ENCODE results near the gene SNTG2.

SNTG2 gene

DNA sequence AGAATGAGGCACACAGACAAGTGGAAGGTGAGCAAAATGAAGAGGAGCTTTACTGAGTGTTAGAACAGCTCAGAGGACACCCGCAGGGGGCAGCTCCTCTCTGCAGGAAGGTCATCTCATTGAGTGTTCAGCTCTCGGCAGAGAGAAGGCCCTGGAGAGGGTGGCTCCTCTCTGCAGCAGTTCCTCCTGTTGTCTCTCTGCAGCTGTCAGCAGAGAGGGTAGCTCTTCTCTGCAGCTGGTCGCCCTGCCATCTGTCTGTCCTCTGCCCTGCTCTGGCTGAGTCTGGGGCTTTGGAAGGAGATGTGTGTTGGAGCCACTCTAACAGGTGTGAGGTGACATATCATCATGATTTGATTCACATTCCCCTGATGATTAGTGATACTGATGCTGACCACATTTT, 6.8 kb upstream of the SNTG2 start:
- TF ChIP-seq FOXP2 (optimal IDR thresholded peaks at IDR 0.05; ENCODE audit: borderline replicate concordance, extremely low read depth, extremely low read length, insufficient read depth) (no peak), POLR2AphosphoS5 (IDR thresholded peaks at IDR 0.05; ENCODE audit: low read depth, low read length) (no peak), TAF1 (IDR thresholded peaks at IDR 0.05; ENCODE audit: borderline replicate concordance, insufficient read depth, low read length) (no peak)

GRCh38 chr2:944693-945092, 6.0 kb upstream of the SNTG2 start:
- TF ChIP-seq POLR2AphosphoS5 (IDR thresholded peaks at IDR 0.05; ENCODE audit: low read depth, low read length) (no peak), SIN3A (IDR thresholded peaks at IDR 0.05; ENCODE audit: borderline replicate concordance, insufficient read depth, low read length) (no peak), REST (IDR thresholded peaks at IDR 0.05; ENCODE audit: insufficient read depth in 1 of 2, low read depth in 2 of 2, low read length in 2 of 2) (no peak), FOXP2 (optimal IDR thresholded peaks at IDR 0.05; ENCODE audit: borderline replicate concordance, extremely low read depth, extremely low read length, insufficient read depth) (no peak), TAF1 (IDR thresholded peaks at IDR 0.05; ENCODE audit: borderline replicate concordance, insufficient read depth, low read length) (no peak)

DNA sequence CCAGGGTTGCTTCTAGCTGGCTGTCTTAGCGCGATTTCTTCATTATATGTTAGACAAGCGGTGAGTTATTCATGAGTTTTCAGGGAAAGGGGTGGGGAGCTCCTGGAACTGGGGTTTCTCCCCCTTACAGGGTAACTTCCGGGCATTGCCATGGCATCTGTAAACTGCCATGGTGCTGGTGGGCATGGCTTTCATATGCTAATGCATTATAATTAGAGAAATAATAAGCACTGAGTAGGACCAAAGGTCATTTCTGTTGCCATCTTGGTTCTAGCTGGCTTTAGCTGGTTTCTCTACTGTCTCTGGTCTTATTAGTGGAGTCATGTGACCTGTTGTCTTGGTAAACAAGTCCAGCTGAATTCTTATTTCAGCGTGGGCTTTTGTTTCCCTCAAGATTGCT, 5.5 kb upstream of the SNTG2 start:
- TF ChIP-seq REST (IDR thresholded peaks at IDR 0.05; ENCODE audit: insufficient read depth in 1 of 2, low read depth in 2 of 2, low read length in 2 of 2) (no peak), SIN3A (IDR thresholded peaks at IDR 0.05; ENCODE audit: borderline replicate concordance, insufficient read depth, low read length) (no peak), POLR2AphosphoS5 (IDR thresholded peaks at IDR 0.05; ENCODE audit: low read depth, low read length) (no peak), FOXP2 (optimal IDR thresholded peaks at IDR 0.05; ENCODE audit: borderline replicate concordance, extremely low read depth, extremely low read length, insufficient read depth) (no peak), TAF1 (IDR thresholded peaks at IDR 0.05; ENCODE audit: borderline replicate concordance, insufficient read depth, low read length) (no peak)

GRCh38 chr2:946073-946948, 4.3 kb upstream of the SNTG2 start:
- TF ChIP-seq SIN3A (IDR thresholded peaks at IDR 0.05; ENCODE audit: borderline replicate concordance, insufficient read depth, low read length), result no peak
- TF ChIP-seq REST (IDR thresholded peaks at IDR 0.05; ENCODE audit: insufficient read depth in 1 of 2, low read depth in 2 of 2, low read length in 2 of 2), result no peak
- TF ChIP-seq POLR2AphosphoS5 (IDR thresholded peaks at IDR 0.05; ENCODE audit: low read depth, low read length), result no peak
- no peak for TF ChIP-seq TAF1 (IDR thresholded peaks at IDR 0.05; ENCODE audit: borderline replicate concordance, insufficient read depth, low read length)
- TF ChIP-seq FOXP2 (optimal IDR thresholded peaks at IDR 0.05; ENCODE audit: borderline replicate concordance, extremely low read depth, extremely low read length, insufficient read depth), result no peak

DNA sequence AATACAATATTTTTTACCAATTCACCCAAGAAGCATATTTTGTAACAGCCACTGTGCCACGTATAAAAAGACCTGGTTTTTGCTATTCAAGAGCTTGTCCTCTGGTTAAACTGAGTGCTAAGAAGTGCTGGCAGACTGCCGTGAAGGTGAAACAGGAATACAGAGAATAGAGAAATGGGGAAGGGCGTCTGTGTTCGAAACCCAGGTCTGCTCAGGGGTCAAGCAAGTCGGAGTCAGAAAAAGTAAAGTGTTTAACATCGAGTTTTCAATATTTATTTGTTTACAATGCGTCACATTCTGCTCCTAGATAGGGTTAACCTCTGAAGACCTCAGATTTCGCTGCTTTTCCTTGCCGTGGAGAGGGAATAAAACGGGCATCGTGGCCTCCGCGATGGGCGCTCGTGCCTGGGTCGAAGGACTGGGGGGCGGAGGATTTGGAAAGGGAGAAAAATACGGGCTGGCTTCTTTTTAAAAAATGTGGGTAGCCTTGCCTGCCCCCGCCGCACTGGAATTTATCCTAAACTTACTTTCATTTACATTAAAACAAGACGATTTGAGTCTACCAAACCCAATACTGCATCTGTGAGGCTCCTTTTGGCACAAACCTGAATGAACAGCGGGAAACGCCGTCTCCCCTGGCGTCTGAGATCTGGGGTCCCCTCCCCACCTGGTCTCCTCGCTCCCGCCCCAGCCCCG, 1.1 kb upstream of the SNTG2 start:
- no peak for TF ChIP-seq POLR2AphosphoS5 (IDR thresholded peaks at IDR 0.05; ENCODE audit: low read depth, low read length)
- TF ChIP-seq FOXP2 (optimal IDR thresholded peaks at IDR 0.05; ENCODE audit: borderline replicate concordance, extremely low read depth, extremely low read length, insufficient read depth), result no peak
- TF ChIP-seq SIN3A (IDR thresholded peaks at IDR 0.05; ENCODE audit: borderline replicate concordance, insufficient read depth, low read length), result no peak
- no peak for TF ChIP-seq TAF1 (IDR thresholded peaks at IDR 0.05; ENCODE audit: borderline replicate concordance, insufficient read depth, low read length)
- TF ChIP-seq REST (IDR thresholded peaks at IDR 0.05; ENCODE audit: insufficient read depth in 1 of 2, low read depth in 2 of 2, low read length in 2 of 2), result no peak
